ENCODE measurements around the gene MCC.

DNA sequence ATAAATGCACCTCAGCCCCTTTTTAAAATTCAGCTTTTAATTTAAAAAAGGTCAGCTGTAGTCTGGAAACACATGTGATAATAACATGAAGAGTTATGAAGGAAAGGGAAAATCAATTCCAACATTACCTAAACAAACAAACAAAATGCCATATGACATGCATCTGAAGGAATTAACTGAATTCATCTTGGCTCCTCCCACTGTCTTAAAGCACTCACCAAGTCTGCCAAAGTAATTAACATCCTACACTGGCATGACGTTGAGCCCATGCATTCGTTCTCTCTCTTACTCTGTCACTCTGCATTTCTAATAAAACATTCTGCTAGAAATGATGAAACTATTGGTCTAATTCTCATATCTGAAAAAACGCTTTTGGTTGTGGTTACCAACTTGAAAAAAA, 91.2 kb downstream of the MCC start:
- TF ChIP-seq POLR2A (IDR thresholded peaks at IDR 0.05), result no peak
- TF ChIP-seq, protein P1, sequence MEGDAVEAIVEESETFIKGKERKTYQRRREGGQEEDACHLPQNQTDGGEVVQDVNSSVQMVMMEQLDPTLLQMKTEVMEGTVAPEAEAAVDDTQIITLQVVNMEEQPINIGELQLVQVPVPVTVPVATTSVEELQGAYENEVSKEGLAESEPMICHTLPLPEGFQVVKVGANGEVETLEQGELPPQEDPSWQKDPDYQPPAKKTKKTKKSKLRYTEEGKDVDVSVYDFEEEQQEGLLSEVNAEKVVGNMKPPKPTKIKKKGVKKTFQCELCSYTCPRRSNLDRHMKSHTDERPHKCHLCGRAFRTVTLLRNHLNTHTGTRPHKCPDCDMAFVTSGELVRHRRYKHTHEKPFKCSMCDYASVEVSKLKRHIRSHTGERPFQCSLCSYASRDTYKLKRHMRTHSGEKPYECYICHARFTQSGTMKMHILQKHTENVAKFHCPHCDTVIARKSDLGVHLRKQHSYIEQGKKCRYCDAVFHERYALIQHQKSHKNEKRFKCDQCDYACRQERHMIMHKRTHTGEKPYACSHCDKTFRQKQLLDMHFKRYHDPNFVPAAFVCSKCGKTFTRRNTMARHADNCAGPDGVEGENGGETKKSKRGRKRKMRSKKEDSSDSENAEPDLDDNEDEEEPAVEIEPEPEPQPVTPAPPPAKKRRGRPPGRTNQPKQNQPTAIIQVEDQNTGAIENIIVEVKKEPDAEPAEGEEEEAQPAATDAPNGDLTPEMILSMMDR (IDR thresholded peaks at IDR 0.05), result no peak
